GM19397 (cell line): ENCODE data around the gene MT1G.
A peak's percentile ranks its signal among the peaks of the same experiment; 100 is the strongest.
"Not testable (repeated sequence)": the region's sequence is repeated elsewhere in the genome, so short reads cannot be mapped to it uniquely, and the experiment has no call there.

ENCODE experiments used
- ATAC-seq: cut with Tn5 transposase; IDR thresholded peaks from one replicate; pipeline ENCODE4 v1.9.1; 2021; ENCODE audit warnings: mild to moderate bottlenecking, moderate library complexity; ENCODE audit not compliant: unreplicated experiment

MT1G gene

GRCh38 chr16:56621665-56622445, 46.0 kb downstream of the MT1G start:
- not testable (repeated sequence) for ATAC-seq

- ATAC-seq = no peak
These were observed 47.4 kb downstream of the MT1G start for GRCh38 chr16:56620339-56620897.

GRCh38 chr16:56618138-56618537, 49.7 kb downstream of the MT1G start:
- no peak for ATAC-seq

GRCh38 chr16:56617212-56618085, 50.4 kb downstream of the MT1G start:
- ATAC-seq = peak; percentile 57
